Peyer's patch (tissue), 4 donors: ENCODE measurements around the gene RGMA.

Source experiments
- CTCF ChIP-seq, 6 experiments: fragments of 450-650 bp in 4 of 6; fragments of 200-600 bp in 2 of 6; sonication (generic) in 1 of 6; IDR thresholded peaks; one replicate each; pipeline ENCODE4 v1.5.1; 2017 to 2019; ENCODE audit warnings: antibody characterized with exemption in 6 of 6, mild to moderate bottlenecking in 3 of 6, moderate library complexity in 1 of 6
- POLR2A ChIP-seq, 2 donors: fragments of 450-650 bp; IDR thresholded peaks; one replicate each; pipeline ENCODE4 v1.5.1; 2017; ENCODE audit warnings: antibody characterized with exemption in 2 of 2, mild to moderate bottlenecking in 2 of 2, moderate library complexity in 2 of 2

- TF ChIP-seq CTCF (IDR thresholded peaks at IDR 0.05) (no peak), POLR2A (IDR thresholded peaks at IDR 0.05) (no peak)
Measured at GRCh38 chr15:93102211-93102610, 13.2 kb upstream of the RGMA start.
